K562 (cell line): ENCODE measurements around the gene CFL1. TPM values are rescaled to one million over a fixed set of nuclear protein-coding genes. Genes with fewer than 3 reads are reported as not detected.

Source experiments
- ATAC-seq: fragments of 200-7000 bp; cut with Tn5 transposase; 3 replicates; pipeline ENCODE4 v1.9.1; 2020; ENCODE audit warnings: moderate library complexity
- BruUV-seq: library from RNA; stranded (reverse); fragments of 400-500 nt; replicated peaks from 2 replicates; lab custom pipeline; 2021; lab: Mats Ljungman, UMichigan
- CTCF ChIA-PET: fragments of 300-600 bp; formaldehyde crosslinking; extraction: SDS; loops from one replicate; lab custom pipeline; 2021; ENCODE audit warnings: low intra/inter-chr PET ratio; lab: Yijun Ruan, JAX
- POLR2A ChIA-PET: fragments of 300-600, 350-650 bp; sonication (Branson Sonifier 250); formaldehyde crosslinking; extraction: SDS; loops from one replicate; lab custom pipeline; 2021; ENCODE audit warnings: antibody characterized with exemption, inconsistent platforms; lab: Yijun Ruan, JAX
- DNase-seq, 4 experiments: peaks; one replicate each; pipeline versions ENCODE4 v3.0.0 to v3.0.0-alpha.2; 2011 to 2018; ENCODE audit warnings: low spot score in 3 of 4, mixed read lengths in 3 of 4; ENCODE audit errors: extremely low read depth in 1 of 4
- FAIRE-seq: peaks from 2 replicates; lab custom pipeline; 2011; peaks lifted over from hg19 to GRCh38; lab: Jason Lieb, UNC
- H2AFZ ChIP-seq: 2 replicates; pipeline ENCODE4 v1.6.0; 2011; ENCODE audit warnings: low read depth, low read length, control low read depth, inconsistent platforms
- H3K27ac ChIP-seq: fragments of 200-600 bp; 3 replicates; pipeline ENCODE4 v1.8.0; 2011; ENCODE audit warnings: low read depth, mild to moderate bottlenecking, control low read depth, inconsistent platforms, low read length, moderate library complexity, mixed read lengths; ENCODE audit errors: extremely low read depth
- H3K27me3 ChIP-seq, 2 experiments: fragments of 300-600 bp in 1 of 2; 2 replicates in 1 of 2; 3 replicates in 1 of 2; pipeline versions ENCODE4 v1.6.0 to v1.8.0; 2011; ENCODE audit warnings: inconsistent platforms in 2 of 2, low read length in 2 of 2, mild to moderate bottlenecking in 1 of 2, mixed read lengths in 1 of 2, moderate library complexity in 1 of 2; ENCODE audit not compliant: control insufficient read depth in 2 of 2, insufficient read depth in 2 of 2
- H3K36me3 ChIP-seq: fragments of 300-600 bp; 3 replicates; pipeline ENCODE4 v1.8.0; 2011; ENCODE audit warnings: mild to moderate bottlenecking, low read length, inconsistent platforms; ENCODE audit not compliant: control insufficient read depth, insufficient read depth
- H3K4me1 ChIP-seq, 2 experiments: fragments of 200-600 bp in 1 of 2; replicated peaks in 1 of 2; 2 replicates in 1 of 2; 3 replicates in 1 of 2; pipeline versions ENCODE4 v1.5.1 to v1.8.0; 2011; ENCODE audit warnings: inconsistent platforms in 2 of 2, low read length in 2 of 2, mild to moderate bottlenecking in 1 of 2, mixed read lengths in 1 of 2, moderate library complexity in 1 of 2; ENCODE audit not compliant: control insufficient read depth in 2 of 2, insufficient read depth in 2 of 2
- H3K4me2 ChIP-seq: 2 replicates; pipeline ENCODE4 v1.6.1; 2011; ENCODE audit warnings: low read length, control low read depth, inconsistent platforms, mixed read lengths; ENCODE audit not compliant: insufficient read depth
- H3K4me3 ChIP-seq: fragments of 200-600 bp; sonication (generic), shearing (Covaris generic); 2 replicates; pipeline ENCODE4 v1.5.1; 2016; ENCODE audit warnings: control low read depth, inconsistent platforms
- H3K79me2 ChIP-seq: fragments of 200-600 bp; 3 replicates; pipeline ENCODE4 v1.8.0; 2011; ENCODE audit warnings: low read length, inconsistent platforms; ENCODE audit not compliant: control insufficient read depth, insufficient read depth
- H3K9ac ChIP-seq, 2 experiments: 2 replicates each; pipeline versions ENCODE4 v1.6.0 to v1.6.1; 2011; ENCODE audit warnings: low read depth in 2 of 2, low read length in 2 of 2, control low read depth in 1 of 2, inconsistent platforms in 1 of 2, mild to moderate bottlenecking in 1 of 2, mixed read lengths in 1 of 2; ENCODE audit not compliant: insufficient read depth in 1 of 2
- H3K9me1 ChIP-seq: one replicate; pipeline ENCODE4 v1.6.0; 2011; ENCODE audit warnings: inconsistent platforms, mild to moderate bottlenecking, low read length, moderate library complexity; ENCODE audit not compliant: control insufficient read depth, insufficient read depth
- H3K9me3 ChIP-seq: replicated peaks from 2 replicates; pipeline ENCODE4 v1.5.1; 2011; ENCODE audit warnings: low read depth, low read length, inconsistent platforms; ENCODE audit not compliant: control insufficient read depth, insufficient read depth
- H4K20me1 ChIP-seq: replicated peaks from 2 replicates; pipeline ENCODE4 v1.6.1; 2011; ENCODE audit warnings: low read length, inconsistent platforms, mixed read lengths; ENCODE audit not compliant: control insufficient read depth, insufficient read depth
- BRD4 ChIP-seq: fragments of 200-600 bp; sonication (generic); IDR thresholded peaks from 2 replicates; pipeline ENCODE4 v1.6.1; 2017; ENCODE audit warnings: inconsistent platforms
- CHD1 ChIP-seq: fragments of 200-600 bp; sonication (generic); IDR thresholded peaks from one replicate; pipeline ENCODE4 v1.6.1; 2012; ENCODE audit warnings: mild to moderate bottlenecking, moderate library complexity, low read length, inconsistent platforms
- IRF2 ChIP-seq: sonication (generic); formaldehyde crosslinking; IDR thresholded peaks from 2 replicates; pipeline ENCODE4 v1.8.1; 2022; ENCODE audit warnings: mild to moderate bottlenecking, missing genetic modification reagents
- RB1 ChIP-seq: fragments of 450-650 bp; IDR thresholded peaks from 2 replicates; pipeline ENCODE4 v1.6.1; 2017; ENCODE audit warnings: low read depth, mild to moderate bottlenecking
- WGBS: fragments of 100-300 bp; shearing (Covaris generic); methylation state at CpG from one replicate; pipeline ENCODE4 v1.1.6; 2016; ENCODE audit warnings: low coverage, mixed read lengths; ENCODE audit not compliant: insufficient coverage; ENCODE audit errors: missing lambda C conversion rate; 5-methylcytosine and 5-hydroxymethylcytosine counted together
- in situ Hi-C: fragments of 300-500 bp; cut with MboI; formaldehyde crosslinking; loops from 4 replicates; pipeline ENCODE4 v1.15.0; 2018; ENCODE audit warnings: inconsistent platforms, mixed read lengths
- intact Hi-C: fragments of 100-400 bp; cut with micrococcal nuclease; formaldehyde crosslinking; loops from 2 replicates; pipeline ENCODE4 v1.14.2; 2022
- polyA plus RNA-seq, 8 experiments: library from polyadenylated mRNA; depleted of rRNA in 4 of 8; stranded (reverse) in 5 of 8; unstranded in 3 of 8; fragments of >200 nt; fragmentation: Nextera tagmentation in 2 of 8; fragmentation: Illumina TruSeq in 1 of 8; extraction: Ambion mirVana in 2 of 8; extraction: Trizol in 1 of 8; gene quantifications; 2 replicates each; pipeline versions ENCODE4 v1.2.1 to v1.2.3, GENCODE V29; 2011 to 2014; ENCODE audit warnings: inconsistent platforms in 1 of 8, missing spikeins in 1 of 8
- total RNA-seq, 7 experiments: library from RNA; depleted of rRNA in 6 of 7; stranded (reverse); fragments of >200 nt in 6 of 7; fragmentation: Illumina TruSeq in 2 of 7; extraction: Trizol in 2 of 7; gene quantifications; 2 replicates each; pipeline versions ENCODE4 v1.2.1 to v1.2.3, GENCODE V29; 2011 to 2021; ENCODE audit warnings: low replicate concordance in 1 of 7
- TF ChIP-seq, protein P1 (sequence below): fragments of 450-650 bp; IDR thresholded peaks from 2 replicates; pipeline ENCODE4 v1.6.1; 2016; ENCODE audit warnings: borderline replicate concordance
- TF ChIP-seq, protein P2 (sequence below): sonication (generic); IDR thresholded peaks from 2 replicates; pipeline ENCODE4 v1.6.1; 2016
- TF ChIP-seq, protein P3 (sequence below), 2 experiments: fragments of 450-650 bp; conservative IDR thresholded peaks; 2 replicates each; pipeline ENCODE4 v1.6.1; 2017; ENCODE audit warnings: mild to moderate bottlenecking in 2 of 2, moderate library complexity in 2 of 2

CFL1 gene
- total and polyA plus RNA-seq, 9 of the 15 experiments (the other 6 are each of a cell fraction or from before 2014, with no cell fraction given) = 105 to 1,101 (median 859) TPM

DNA sequence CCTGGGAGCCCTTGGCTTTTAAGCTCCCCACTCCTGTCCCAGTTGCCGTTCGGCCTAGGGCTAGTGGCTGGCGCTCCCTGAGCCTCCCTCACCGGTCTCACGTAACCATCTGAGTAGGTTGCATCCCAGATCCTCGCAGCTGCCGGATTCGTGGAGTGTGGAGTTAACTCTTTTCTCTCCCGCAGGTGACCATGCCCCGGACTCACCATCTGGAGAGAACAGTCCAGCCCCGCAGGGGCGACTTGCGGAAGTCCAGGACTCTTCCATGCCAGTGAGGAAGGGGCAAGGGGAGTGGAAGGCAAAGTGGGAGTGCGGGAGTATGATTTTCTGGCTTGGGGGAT lies 3.2 kb upstream of the CFL1 start:
- intact Hi-C loops = no loop called here
- ATAC-seq (no peak), DNase-seq (peak in 1 of 4 experiments; percentile 29), FAIRE-seq (no peak)
- no peaks in the 10 kb centered on the region; a peak in 1 of 5 replicates for H3K27me3 ChIP-seq
- BruUV-seq = no TSS peak
- H3K79me2 ChIP-seq = peaks cover 45% of the 10 kb centered on the region
- H3K4me2 ChIP-seq = peak overlapping the region; percentile 95
- H3K4me3 ChIP-seq = peak overlapping the region; percentile 95
- peaks cover 13% of the 10 kb centered on the region for H4K20me1 ChIP-seq
- 2% methylated on average over 14 of the region's 14 CpGs for WGBS
- H3K9me3 ChIP-seq = no peaks in the 10 kb centered on the region
- ChIA-PET POLR2A (interaction anchor here (0.7 to 5.6 kb wide), 12 partner anchors 8 to 788 kb away, joined by 3 to 151 read pairs (median 4); partner anchors contain the start of genes CCDC85B, FIBP and MALAT1), CTCF (no interaction called here)
- TF ChIP-seq, protein P1, sequence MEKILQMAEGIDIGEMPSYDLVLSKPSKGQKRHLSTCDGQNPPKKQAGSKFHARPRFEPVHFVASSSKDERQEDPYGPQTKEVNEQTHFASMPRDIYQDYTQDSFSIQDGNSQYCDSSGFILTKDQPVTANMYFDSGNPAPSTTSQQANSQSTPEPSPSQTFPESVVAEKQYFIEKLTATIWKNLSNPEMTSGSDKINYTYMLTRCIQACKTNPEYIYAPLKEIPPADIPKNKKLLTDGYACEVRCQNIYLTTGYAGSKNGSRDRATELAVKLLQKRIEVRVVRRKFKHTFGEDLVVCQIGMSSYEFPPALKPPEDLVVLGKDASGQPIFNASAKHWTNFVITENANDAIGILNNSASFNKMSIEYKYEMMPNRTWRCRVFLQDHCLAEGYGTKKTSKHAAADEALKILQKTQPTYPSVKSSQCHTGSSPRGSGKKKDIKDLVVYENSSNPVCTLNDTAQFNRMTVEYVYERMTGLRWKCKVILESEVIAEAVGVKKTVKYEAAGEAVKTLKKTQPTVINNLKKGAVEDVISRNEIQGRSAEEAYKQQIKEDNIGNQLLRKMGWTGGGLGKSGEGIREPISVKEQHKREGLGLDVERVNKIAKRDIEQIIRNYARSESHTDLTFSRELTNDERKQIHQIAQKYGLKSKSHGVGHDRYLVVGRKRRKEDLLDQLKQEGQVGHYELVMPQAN = 0 out of 2 replicates have a peak, but pooled peaks have one; percentile 11
- no peak for TF ChIP-seq IRF2 (CRISPR knock-in tag)
- TF ChIP-seq BRD4 = peak; percentile 9; the same call in 1 of the 2 replicates
- TF ChIP-seq, protein P2, sequence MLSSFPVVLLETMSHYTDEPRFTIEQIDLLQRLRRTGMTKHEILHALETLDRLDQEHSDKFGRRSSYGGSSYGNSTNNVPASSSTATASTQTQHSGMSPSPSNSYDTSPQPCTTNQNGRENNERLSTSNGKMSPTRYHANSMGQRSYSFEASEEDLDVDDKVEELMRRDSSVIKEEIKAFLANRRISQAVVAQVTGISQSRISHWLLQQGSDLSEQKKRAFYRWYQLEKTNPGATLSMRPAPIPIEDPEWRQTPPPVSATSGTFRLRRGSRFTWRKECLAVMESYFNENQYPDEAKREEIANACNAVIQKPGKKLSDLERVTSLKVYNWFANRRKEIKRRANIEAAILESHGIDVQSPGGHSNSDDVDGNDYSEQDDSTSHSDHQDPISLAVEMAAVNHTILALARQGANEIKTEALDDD = no peak
- TF ChIP-seq, protein P3, sequence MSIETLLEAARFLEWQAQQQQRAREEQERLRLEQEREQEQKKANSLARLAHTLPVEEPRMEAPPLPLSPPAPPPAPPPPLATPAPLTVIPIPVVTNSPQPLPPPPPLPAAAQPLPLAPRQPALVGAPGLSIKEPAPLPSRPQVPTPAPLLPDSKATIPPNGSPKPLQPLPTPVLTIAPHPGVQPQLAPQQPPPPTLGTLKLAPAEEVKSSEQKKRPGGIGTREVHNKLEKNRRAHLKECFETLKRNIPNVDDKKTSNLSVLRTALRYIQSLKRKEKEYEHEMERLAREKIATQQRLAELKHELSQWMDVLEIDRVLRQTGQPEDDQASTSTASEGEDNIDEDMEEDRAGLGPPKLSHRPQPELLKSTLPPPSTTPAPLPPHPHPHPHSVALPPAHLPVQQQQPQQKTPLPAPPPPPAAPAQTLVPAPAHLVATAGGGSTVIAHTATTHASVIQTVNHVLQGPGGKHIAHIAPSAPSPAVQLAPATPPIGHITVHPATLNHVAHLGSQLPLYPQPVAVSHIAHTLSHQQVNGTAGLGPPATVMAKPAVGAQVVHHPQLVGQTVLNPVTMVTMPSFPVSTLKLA (conservative IDR thresholded peaks at IDR 0.05) = no peak
- TF ChIP-seq RB1 = peak; percentile 12; the same call in 1 of the 2 replicates
- peak; percentile 61 for TF ChIP-seq CHD1
- peaks cover 57% of the 10 kb centered on the region for H3K36me3 ChIP-seq
- peak overlapping the region; percentile 32 for H2AFZ ChIP-seq
- in situ Hi-C loops = no loop called here
- H3K9ac ChIP-seq = peak overlapping the region; percentile 99 to 100
- peaks cover 13 to 76% of the 10 kb centered on the region in 2 experiments for H3K4me1 ChIP-seq
- peak overlapping the region; percentile 96 for H3K27ac ChIP-seq
- peaks cover 3% of the 10 kb centered on the region for H3K9me1 ChIP-seq
